Measurements from ENCODE around the gene TMC7. TPM values are rescaled to one million over a fixed set of nuclear protein-coding genes. Genes with fewer than 3 reads are reported as not detected.

TMC7 gene
- total and polyA plus RNA-seq, 2 of the 8 experiments (the other 6 are each of a cell fraction or from before 2014, with no cell fraction given) = 2.3 to 2.6 TPM

- CTCF ChIA-PET (ENCODE audit: partially characterized antibody) = interaction anchor here (1.4 kb wide), 1 partner anchor 9 kb away, joined by 5 read pairs; no protein-coding TSS in a partner anchor
- FAIRE-seq = no peak
- no peaks in the 10 kb centered on the region for H3K23me2 ChIP-seq (ENCODE audit: low read depth, low read length)
Observed at GRCh38 chr16:18936727-18937340, 46.9 kb upstream of the TMC7 start.

More at GRCh38 chr16:18936727-18937340, 46.9 kb upstream of the TMC7 start:
- Histone ChIP-seq H3K9ac (replicated peaks in 1 of 4; ENCODE audit: extremely low read depth in 1 of 4, low read depth in 3 of 4, low read length in 3 of 4) (no peak overlapping the region), H3K79me1 (ENCODE audit: low read depth, low read length) (no peaks in the 10 kb centered on the region), H2AK5ac (ENCODE audit: low read depth, low read length) (no peak overlapping the region), H4K20me1 (replicated peaks in 1 of 2; ENCODE audit: control insufficient read depth in 1 of 2, insufficient read depth in 2 of 2, low read length in 2 of 2) (no peaks in the 10 kb centered on the region), H4K91ac (replicated peaks; ENCODE audit: insufficient read length, low read length) (no peak overlapping the region), H3K56ac (replicated peaks; ENCODE audit: insufficient read length, low read depth, low read length) (no peak overlapping the region), H3K9me3 (ENCODE audit: insufficient read depth in 2 of 2, low read depth in 1 of 2, low read length in 1 of 2) (no peaks in the 10 kb centered on the region), H2BK20ac (ENCODE audit: low read length) (no peak overlapping the region), H3K27ac (ENCODE audit: low read depth, low read length) (no peak overlapping the region), H2BK15ac (ENCODE audit: low read length) (no peak overlapping the region), H3K36me3 (ENCODE audit: control insufficient read depth in 2 of 4, insufficient read depth in 4 of 4, low read length in 3 of 4) (no peaks in the 10 kb centered on the region), H2AFZ (ENCODE audit: low read length) (no peak overlapping the region), H3K79me2 (ENCODE audit: control insufficient read depth in 1 of 2, insufficient read depth in 2 of 2, low read length in 2 of 2) (no peaks in the 10 kb centered on the region), H2BK120ac (replicated peaks; ENCODE audit: low read depth, low read length) (no peak overlapping the region), H4K5ac (ENCODE audit: insufficient read length, low read depth, low read length) (no peak overlapping the region), H3K4ac (replicated peaks; ENCODE audit: insufficient read length, low read depth, low read length) (no peak overlapping the region), H3K14ac (ENCODE audit: insufficient read length) (no peak overlapping the region), H3K4me2 (ENCODE audit: insufficient read depth in 1 of 2, low read depth in 2 of 2, low read length in 2 of 2) (no peak overlapping the region), H4K8ac (ENCODE audit: extremely low read depth, insufficient read depth, low read length) (no peak overlapping the region), H3K27me3 (replicated peaks in 1 of 4; ENCODE audit: control insufficient read depth in 3 of 4, extremely low read depth in 1 of 4, insufficient read depth in 3 of 4, low read length in 3 of 4) (no peaks in the 10 kb centered on the region), H3K23ac (ENCODE audit: insufficient read length) (no peak overlapping the region), H3K18ac (ENCODE audit: extremely low read depth, low read length) (no peak overlapping the region), H2BK5ac (ENCODE audit: low read depth, low read length) (no peak overlapping the region), H3K4me1 (replicated peaks in 1 of 4; ENCODE audit: control insufficient read depth in 3 of 4, insufficient read depth in 4 of 4, low read length in 3 of 4) (peaks cover 0 to 2% (median 0%) of the 10 kb centered on the region in 4 experiments; a peak in 1 of 7 replicates), H3K4me3 (ENCODE audit: extremely low read depth in 1 of 4, insufficient read depth in 2 of 4, low read depth in 3 of 4, low read length in 4 of 4) (no peak overlapping the region), H2BK12ac (ENCODE audit: low read depth, low read length) (no peak overlapping the region)
- DNase-seq (ENCODE audit: low read depth in 1 of 2, low spot score in 2 of 2) = no peak
- no peak for TF ChIP-seq E2F6 (IDR thresholded peaks at IDR 0.05)
- no peak for TF ChIP-seq GABPA (IDR thresholded peaks at IDR 0.05; ENCODE audit: borderline replicate concordance, insufficient read depth, low read length)
- no peak for TF ChIP-seq ATF3 (IDR thresholded peaks at IDR 0.05; ENCODE audit: insufficient read depth, low read depth, low read length)
- no peak for TF ChIP-seq ZNF274 (IDR thresholded peaks at IDR 0.05; ENCODE audit: borderline replicate concordance, extremely low read depth, low read length)
- TF ChIP-seq NRF1 (IDR thresholded peaks at IDR 0.05; ENCODE audit: low read depth, low read length) = no peak
- TF ChIP-seq RBBP5 (IDR thresholded peaks at IDR 0.05; ENCODE audit: borderline replicate concordance, low read depth, low read length) = no peak
- TF ChIP-seq SUZ12 (IDR thresholded peaks at IDR 0.05; ENCODE audit: low read length) = no peak
- TF ChIP-seq RXRA (IDR thresholded peaks at IDR 0.05; ENCODE audit: insufficient read depth, low read depth, low read length) = no peak
- no peak for TF ChIP-seq SIX5 (IDR thresholded peaks at IDR 0.05; ENCODE audit: low read depth, low read length)
- no peak for TF ChIP-seq KDM5A (IDR thresholded peaks at IDR 0.05; ENCODE audit: low read length)
- TF ChIP-seq RFX5 (IDR thresholded peaks at IDR 0.05; ENCODE audit: borderline replicate concordance, low read depth, low read length) = no peak
- no peak for TF ChIP-seq HDAC6 (IDR thresholded peaks at IDR 0.05; ENCODE audit: low read depth, low read length)
- POLR2A ChIA-PET (ENCODE audit: partially characterized antibody) = interaction anchor here (0.7 to 1.0 kb wide), 2 partner anchors 11 to 148 kb away, joined by 3 read pairs; partner anchors contain the start of gene SMG1
- WGBS, 2 experiments (ENCODE audit: extremely low coverage in 1 of 2, insufficient coverage in 1 of 2, insufficient read length in 1 of 2, insufficient replicate concordance in 2 of 2, low coverage in 1 of 2, low lambda C conversion rate in 2 of 2, missing lambda C conversion rate in 1 of 2) = 86% methylated on average over 7 of the region's 7 CpGs; no CpG with 5 or more reads in 1 of the 2 experiments

All from H1 (cell line).